B cell (primary cell): Measurements from ENCODE around the gene PDLIM4. TPM values are rescaled to one million over a fixed set of nuclear protein-coding genes. Genes with fewer than 3 reads are reported as not detected.

Source experiments
- ATAC-seq: fragments of 200-7000 bp; cut with Tn5 transposase; one replicate; pipeline ENCODE4 v1.10.0; 2021; ENCODE audit warnings: low read depth, mild to moderate bottlenecking, moderate number of reproducible peaks, moderate library complexity
- CTCF ChIA-PET: fragments of 350-600 bp; sonication (Branson Sonifier 250); formaldehyde crosslinking; loops from one replicate; lab custom pipeline; 2021; ENCODE audit warnings: antibody characterized with exemption, inconsistent platforms; lab: Charles Lee
- POLR2A ChIA-PET: fragments of 350-600 bp; sonication (Branson Sonifier 250); formaldehyde crosslinking; loops from one replicate; lab custom pipeline; 2021; ENCODE audit warnings: antibody characterized with exemption; lab: Charles Lee
- DNase-seq: peaks from one replicate; pipeline ENCODE4 v3.0.0; 2013
- H2AFZ ChIP-seq: 2 replicates; pipeline ENCODE4 v1.6.1; 2012; ENCODE audit warnings: mild to moderate bottlenecking, low read depth, low read length; ENCODE audit not compliant: insufficient read depth, poor library complexity, severe bottlenecking
- H3K27ac ChIP-seq, 2 donors: 1 replicate in 1 of 2; 2 replicates in 1 of 2; pipeline ENCODE4 v1.5.1; 2012 to 2013; ENCODE audit warnings: low read length in 2 of 2, mild to moderate bottlenecking in 2 of 2, moderate library complexity in 1 of 2
- H3K27me3 ChIP-seq, 4 experiments: fragments of 200-600 bp in 1 of 4; sonication (generic) in 1 of 4; replicated peaks in 1 of 4; 1 replicate in 2 of 4; 2 replicates in 2 of 4; pipeline versions ENCODE4 v1.6.1 to v1.7.0; 2013 to 2016; ENCODE audit warnings: low read length in 3 of 4, mild to moderate bottlenecking in 2 of 4, mixed read lengths in 1 of 4, moderate library complexity in 1 of 4; ENCODE audit not compliant: insufficient read depth in 4 of 4, control insufficient read depth in 3 of 4; ENCODE audit errors: control extremely low read depth in 1 of 4
- H3K36me3 ChIP-seq, 2 experiments: replicated peaks in 1 of 2; 1 replicate in 1 of 2; 2 replicates in 1 of 2; pipeline versions ENCODE4 v1.6.1 to v1.7.1; 2013; ENCODE audit warnings: low read length in 1 of 2; ENCODE audit not compliant: insufficient read depth in 2 of 2, control insufficient read depth in 1 of 2; ENCODE audit errors: control extremely low read depth in 1 of 2, extremely low read depth in 1 of 2
- H3K4me1 ChIP-seq, 2 donors: fragments of 200-600 bp in 1 of 2; sonication (generic) in 1 of 2; 1 replicate in 1 of 2; 2 replicates in 1 of 2; pipeline versions ENCODE4 v1.5.1 to v1.6.1; 2013 to 2017; ENCODE audit warnings: low read length in 2 of 2; ENCODE audit not compliant: control insufficient read depth in 2 of 2, insufficient read depth in 2 of 2
- H3K4me2 ChIP-seq: replicated peaks from 2 replicates; pipeline ENCODE3; 2012; ENCODE audit warnings: mild to moderate bottlenecking, low read depth, low read length; ENCODE audit not compliant: poor library complexity, severe bottlenecking
- H3K4me3 ChIP-seq, 5 experiments: fragments of 200-600 bp in 1 of 5; sonication (generic) in 1 of 5; 1 replicate in 3 of 5; 2 replicates in 2 of 5; pipeline versions ENCODE4 v1.5.1 to v1.7.0; 2011 to 2016; ENCODE audit warnings: low read length in 4 of 5, mild to moderate bottlenecking in 4 of 5, low read depth in 2 of 5, control low read depth in 1 of 5, moderate library complexity in 1 of 5; ENCODE audit not compliant: insufficient read depth in 1 of 5; ENCODE audit errors: control extremely low read depth in 1 of 5, extremely low read depth in 1 of 5
- H3K79me2 ChIP-seq: fragments of 200-600 bp; sonication (generic); one replicate; pipeline ENCODE4 v1.6.0; 2016; ENCODE audit warnings: low read length; ENCODE audit not compliant: control insufficient read depth, insufficient read depth
- H3K9ac ChIP-seq: fragments of 200-600 bp; sonication (generic); 2 replicates; pipeline ENCODE4 v1.6.1; 2017; ENCODE audit warnings: mild to moderate bottlenecking, low read length, moderate library complexity
- H3K9me3 ChIP-seq, 3 donors: one replicate each; pipeline versions ENCODE4 v1.6.1 to v1.7.1; 2013; ENCODE audit warnings: low read length in 2 of 3; ENCODE audit not compliant: control insufficient read depth in 2 of 3, insufficient read depth in 1 of 3; ENCODE audit errors: control extremely low read depth in 1 of 3
- H4K20me1 ChIP-seq: 2 replicates; pipeline ENCODE4 v1.6.0; 2012; ENCODE audit warnings: mild to moderate bottlenecking, low read length; ENCODE audit not compliant: insufficient read depth, control insufficient read depth, poor library complexity, severe bottlenecking
- H3K27ac Mint-ChIP-seq: one replicate; pipeline ENCODE4 v1.8.0; 2021; ENCODE audit warnings: mixed read lengths
- H3K27me3 Mint-ChIP-seq: one replicate; pipeline ENCODE4 v1.8.0; 2021; ENCODE audit warnings: mixed read lengths
- H3K4me1 Mint-ChIP-seq: one replicate; pipeline ENCODE4 v1.8.0; 2021; ENCODE audit warnings: mixed read lengths
- H3K4me3 Mint-ChIP-seq: one replicate; pipeline ENCODE4 v1.8.0; 2021; ENCODE audit warnings: mixed read lengths
- H3K9me3 Mint-ChIP-seq: one replicate; pipeline ENCODE4 v1.8.0; 2022; ENCODE audit warnings: mixed read lengths; ENCODE audit not compliant: insufficient read depth
- CTCF ChIP-seq: fragments of 200-600 bp; IDR thresholded peaks from one replicate; pipeline ENCODE4 v1.8.0; 2022; ENCODE audit warnings: antibody characterized with exemption, mild to moderate bottlenecking
- EZH2 ChIP-seq: IDR thresholded peaks from 2 replicates; pipeline ENCODE4 v1.6.1; 2012; ENCODE audit warnings: borderline replicate concordance, low read depth, mild to moderate bottlenecking, moderate library complexity, low read length; ENCODE audit not compliant: insufficient read depth, poor library complexity, severe bottlenecking
- WGBS: methylation state at CpG from one replicate; pipeline ENCODE4 v1.1.5; 2013; ENCODE audit warnings: missing lambda C conversion rate; ENCODE audit not compliant: insufficient coverage; 5-methylcytosine and 5-hydroxymethylcytosine counted together
- intact Hi-C: fragments of 100-400 bp; cut with micrococcal nuclease; formaldehyde crosslinking; loops from one replicate; pipeline ENCODE4 v1.10.0; 2022
- polyA plus RNA-seq: library from polyadenylated mRNA; depleted of rRNA; stranded (reverse); fragments of >200 nt; gene quantifications from 2 replicates; pipeline ENCODE4 v1.2.3, GENCODE V29; 2012
- total RNA-seq, 2 donors: library from RNA; stranded (reverse); fragments of 120-200 nt in 1 of 2; gene quantifications; 1 replicate in 1 of 2; 2 replicates in 1 of 2; pipeline versions ENCODE4 v1.2.3 to v1.2.4, GENCODE V29; 2013 to 2022

Gene PDLIM4
- total and polyA plus RNA-seq, 2 donors (not counting 1 experiment from before 2014, with no cell fraction given) = not detected

DNA sequence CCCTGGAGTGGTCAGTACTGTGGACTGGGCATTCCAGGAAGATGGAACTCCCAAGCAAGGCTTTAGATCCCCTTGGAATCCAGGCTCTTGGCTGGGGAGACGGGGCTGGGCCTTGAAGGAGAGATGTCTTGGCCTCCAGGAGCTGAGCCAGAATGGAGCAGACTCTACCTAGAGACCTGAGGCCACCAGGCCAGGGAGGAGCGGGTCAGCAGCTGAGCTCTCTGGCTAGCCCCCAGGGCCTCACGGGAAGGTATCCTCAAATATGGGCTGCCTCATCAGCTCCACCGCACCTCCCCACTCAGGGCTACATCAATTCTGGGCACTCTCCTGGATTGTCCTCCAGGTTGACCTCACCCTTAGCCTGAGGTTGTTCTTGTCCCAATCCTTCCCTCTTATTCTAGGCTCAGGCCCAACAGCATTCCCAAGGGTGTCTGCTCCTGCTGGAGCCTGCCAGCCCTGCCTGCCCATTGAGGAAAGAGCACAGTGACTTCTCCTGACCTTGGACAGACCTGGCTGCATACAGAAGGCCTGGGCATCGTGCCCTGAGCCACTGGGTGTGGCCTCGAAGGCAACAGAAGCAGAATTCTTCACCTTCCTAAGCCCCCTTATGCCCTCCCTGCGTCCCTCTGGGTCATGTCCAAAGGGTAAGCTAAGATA, 3.0 kb upstream of the PDLIM4 start:
- Histone ChIP-seq H3K27ac (no peak overlapping the region), H3K4me2 (no peak overlapping the region), H3K27me3 (peaks cover 0 to 35% (median 14%) of the 10 kb centered on the region in 4 experiments), H4K20me1 (no peaks in the 10 kb centered on the region), H3K4me3 (no peak overlapping the region), H2AFZ (no peak overlapping the region), H3K9me3 (peaks cover 0 to 7% (median 0%) of the 10 kb centered on the region in 3 donors), H3K4me1 (peaks cover 8 to 9% of the 10 kb centered on the region in 2 donors), H3K79me2 (no peaks in the 10 kb centered on the region), H3K36me3 (no peaks in the 10 kb centered on the region), H3K9ac (no peak overlapping the region)
- TF ChIP-seq EZH2 = no peak
- no peak for TF ChIP-seq CTCF
- Mint-ChIP-seq H3K4me1 (peaks cover 2% of the 10 kb centered on the region), H3K27me3 (peaks cover 17% of the 10 kb centered on the region), H3K4me3 (no peak overlapping the region), H3K9me3 (no peaks in the 10 kb centered on the region), H3K27ac (no peak overlapping the region)
- whole genome bisulfite sequencing = 97% methylated on average over 3 of the region's 7 CpGs
- POLR2A ChIA-PET = no interaction called here
- intact Hi-C loops = no loop called here
- CTCF ChIA-PET = interaction anchor here (1.1 kb wide), 1 partner anchor 16 kb away, joined by 3 read pairs; no protein-coding TSS in a partner anchor
- DNase-seq (no peak), ATAC-seq (no peak)

GRCh38 chr5:132256086-132256782, 1.3 kb upstream of the PDLIM4 start:
- no peak for ATAC-seq
- TF ChIP-seq CTCF (no peak), EZH2 (no peak)
- H3K9me3 ChIP-seq = peaks cover 0 to 7% (median 0%) of the 10 kb centered on the region in 3 donors
- Mint-ChIP-seq H3K27ac (no peak overlapping the region), H3K4me3 (peak overlapping the region; percentile 52), H3K9me3 (no peaks in the 10 kb centered on the region), H3K27me3 (peaks cover 24% of the 10 kb centered on the region), H3K4me1 (peaks cover 2% of the 10 kb centered on the region)
- peaks cover 8 to 9% of the 10 kb centered on the region in 2 donors for H3K4me1 ChIP-seq
- no peaks in the 10 kb centered on the region for H3K79me2 ChIP-seq
- WGBS = 98% methylated on average over 4 of the region's 4 CpGs
- H3K36me3 ChIP-seq = no peaks in the 10 kb centered on the region
- intact Hi-C loops = no loop called here
- no peak overlapping the region for H3K4me3 ChIP-seq
- no peak overlapping the region for H3K27ac ChIP-seq
- POLR2A ChIA-PET = no interaction called here
- H3K27me3 ChIP-seq = peaks cover 0 to 35% (median 14%) of the 10 kb centered on the region in 4 experiments
- H3K9ac ChIP-seq = no peak overlapping the region
- CTCF ChIA-PET = no interaction called here
- DNase-seq = no peak
- H2AFZ ChIP-seq = no peak overlapping the region
- no peaks in the 10 kb centered on the region for H4K20me1 ChIP-seq
- no peak overlapping the region for H3K4me2 ChIP-seq
